IPS-18c (cell line): Measurements from ENCODE around the gene AGBL1.
"Not testable (repeated sequence)": the region's sequence is repeated elsewhere in the genome, so short reads cannot be mapped to it uniquely, and the experiment has no call there.

ENCODE experiments used
- H3K4me3 ChIP-seq: 2 replicates; pipeline ENCODE4 v1.7.0; 2013; ENCODE audit warnings: low read depth, mild to moderate bottlenecking, low read length, moderate library complexity; ENCODE audit not compliant: insufficient read depth
- H3K9me3 ChIP-seq: one replicate; pipeline ENCODE4 v1.6.1; 2013; ENCODE audit warnings: mild to moderate bottlenecking, low read length, moderate library complexity; ENCODE audit not compliant: control insufficient read depth, insufficient read depth

AGBL1 gene

GRCh38 chr15:86849558-86850285 is 770.1 kb downstream of the AGBL1 start:
- no peak overlapping the region for H3K4me3 ChIP-seq
- H3K9me3 ChIP-seq: peaks cover 2% of the 10 kb centered on the region

- peaks cover 2% of the 10 kb centered on the region for H3K9me3 ChIP-seq
Measured at GRCh38 chr15:86850939-86851338, 771.3 kb downstream of the AGBL1 start.

DNA sequence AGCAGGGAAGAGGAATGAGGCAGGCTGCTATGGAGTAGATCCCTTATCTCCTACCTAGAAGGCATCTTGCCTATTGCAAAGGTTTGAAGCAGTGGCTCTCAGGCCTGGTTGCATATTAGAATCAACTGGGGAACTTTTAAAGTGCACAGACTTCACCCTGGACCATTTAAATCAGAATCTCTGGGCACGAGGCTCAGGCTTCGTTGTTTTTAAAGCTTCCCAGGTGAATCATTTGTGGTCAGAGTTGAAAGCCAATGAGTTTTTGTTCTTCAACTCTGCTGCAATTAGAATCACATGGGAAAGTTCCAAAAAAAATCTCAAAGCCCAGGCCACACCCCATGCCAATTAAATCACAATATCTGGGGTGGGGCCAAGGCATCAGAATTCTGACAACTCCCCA is 773.1 kb downstream of the AGBL1 start:
- no peak overlapping the region for H3K4me3 ChIP-seq
- peaks cover 2% of the 10 kb centered on the region for H3K9me3 ChIP-seq

More at GRCh38 chr15:86850939-86851338, 771.3 kb downstream of the AGBL1 start:
- H3K4me3 ChIP-seq: no peak overlapping the region

DNA sequence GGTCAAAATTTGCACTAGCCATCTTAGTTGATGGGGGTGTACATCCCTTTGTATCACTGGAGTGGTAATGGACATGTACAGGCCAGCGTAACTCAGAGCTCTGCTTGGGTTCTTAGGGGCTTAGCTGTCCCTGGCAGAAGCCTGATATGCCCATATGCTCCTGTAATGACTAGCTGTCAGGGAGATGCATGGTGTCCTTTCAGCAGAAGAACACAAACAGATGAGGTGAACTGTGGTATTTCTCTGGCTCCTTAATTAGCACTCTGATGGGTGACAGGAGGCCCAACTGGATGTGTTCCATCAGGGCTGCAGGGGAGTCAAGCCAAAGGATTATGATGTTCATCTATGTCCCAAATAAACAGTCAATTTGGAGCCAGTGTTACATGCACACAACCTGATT is 774.5 kb downstream of the AGBL1 start:
- no peak overlapping the region for H3K4me3 ChIP-seq

GRCh38 chr15:86855307-86856291 is 775.9 kb downstream of the AGBL1 start:
- Histone ChIP-seq H3K4me3 (no peak overlapping the region), H3K9me3 (no peaks in the 10 kb centered on the region)

More for the DNA sequence above, 774.5 kb downstream of the AGBL1 start:
- peaks cover 1% of the 10 kb centered on the region for H3K9me3 ChIP-seq

- Histone ChIP-seq H3K9me3 (no peaks in the 10 kb centered on the region), H3K4me3 (no peak overlapping the region)
Measured at GRCh38 chr15:86857701-86858100, 778.0 kb downstream of the AGBL1 start.

DNA sequence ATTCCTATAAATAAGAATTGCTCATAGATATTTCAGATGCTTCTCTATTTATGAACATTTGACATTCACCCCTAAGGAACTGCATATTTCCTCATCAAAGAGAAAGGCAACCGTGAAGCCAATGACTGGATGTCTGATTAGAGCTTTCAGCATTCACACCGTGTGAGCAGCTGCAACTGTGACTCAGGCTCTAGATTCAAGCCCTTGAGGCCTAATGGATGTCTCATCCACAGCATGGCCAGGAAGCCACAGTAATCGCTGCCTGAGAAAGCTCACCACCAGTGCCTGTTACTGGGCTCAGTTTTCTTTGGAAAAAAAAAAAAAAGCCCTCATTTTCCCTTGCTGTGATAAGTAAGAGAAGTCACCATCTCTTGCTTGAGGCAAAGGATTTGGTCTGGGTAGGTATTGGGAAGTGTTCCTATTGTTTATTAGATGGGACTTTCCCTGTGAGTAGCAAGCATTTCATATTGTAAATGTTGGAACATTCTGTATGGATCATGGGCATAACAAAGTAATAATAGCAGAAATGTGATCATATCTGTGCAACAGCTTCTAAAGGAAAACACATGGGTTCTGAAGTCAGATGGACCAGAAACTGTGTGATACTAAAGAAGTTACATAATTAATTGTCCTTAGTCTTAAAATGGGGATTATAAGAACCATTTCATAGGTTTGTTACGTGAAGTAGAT is 783.7 kb downstream of the AGBL1 start:
- H3K9me3 ChIP-seq: no peaks in the 10 kb centered on the region
- no peak overlapping the region for H3K4me3 ChIP-seq

DNA sequence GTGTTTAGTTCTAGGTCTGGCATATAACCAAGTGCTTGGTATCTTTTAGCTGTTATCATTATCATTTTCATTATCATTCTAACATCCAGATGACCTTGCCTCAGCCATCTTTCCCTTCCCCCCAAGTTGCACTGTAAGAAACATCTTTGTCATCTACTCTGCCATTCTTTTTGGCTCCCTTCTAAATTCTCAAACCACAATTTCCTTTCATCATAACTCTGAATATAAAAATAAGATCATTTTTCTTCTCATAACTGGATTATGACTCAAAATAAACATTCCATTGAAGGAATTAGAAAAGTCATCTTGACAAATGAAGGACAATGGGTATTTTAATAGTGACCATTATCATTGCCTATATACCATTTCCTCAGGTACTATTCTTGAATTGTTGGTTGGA is 786.2 kb downstream of the AGBL1 start:
- H3K4me3 ChIP-seq: no peak overlapping the region
- no peaks in the 10 kb centered on the region for H3K9me3 ChIP-seq

DNA sequence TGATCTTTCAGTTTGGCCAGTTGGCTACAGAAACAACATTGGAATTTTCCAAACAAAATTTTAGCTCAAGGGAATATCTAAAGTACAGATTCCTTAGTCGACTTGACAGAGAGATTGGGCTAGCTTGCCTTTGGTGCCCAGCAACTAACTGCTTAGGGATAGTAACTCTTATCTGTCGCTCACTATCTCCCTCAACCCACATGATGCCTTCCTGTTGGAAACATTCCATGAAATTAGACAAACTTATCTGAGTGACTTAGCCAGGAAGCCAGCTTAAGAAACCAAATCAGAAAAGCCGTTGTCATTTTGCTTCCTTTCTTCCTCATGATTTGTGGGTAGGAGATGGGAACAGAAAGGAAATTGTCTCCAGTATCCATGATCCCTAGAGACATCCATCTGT is 791.2 kb downstream of the AGBL1 start:
- Histone ChIP-seq H3K9me3 (no peaks in the 10 kb centered on the region), H3K4me3 (no peak overlapping the region)

- H3K9me3 ChIP-seq: no peaks in the 10 kb centered on the region
- H3K4me3 ChIP-seq: no peak overlapping the region
Measured at GRCh38 chr15:86871964-86872363, 792.3 kb downstream of the AGBL1 start.

GRCh38 chr15:86872782-86873181 is 793.1 kb downstream of the AGBL1 start:
- H3K9me3 ChIP-seq: no peaks in the 10 kb centered on the region
- H3K4me3 ChIP-seq: no peak overlapping the region

DNA sequence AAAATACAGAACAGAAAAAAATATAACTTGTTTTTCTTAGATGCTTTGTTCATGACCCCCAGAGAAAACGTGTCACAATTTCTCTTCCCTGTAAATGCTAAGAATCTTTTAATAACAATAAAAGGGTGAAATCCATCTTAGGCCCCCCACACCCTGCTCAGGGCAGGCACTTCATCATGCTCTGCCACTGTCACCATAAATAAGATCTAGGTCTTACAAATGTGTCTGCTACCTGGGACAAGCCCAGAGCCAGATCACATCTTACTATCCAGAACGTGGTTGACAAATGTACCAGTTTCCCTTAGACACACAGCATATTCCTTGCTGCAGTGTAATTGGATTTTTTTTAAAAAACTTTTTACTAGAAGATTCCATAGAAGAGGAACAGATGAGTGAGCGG is 795.4 kb downstream of the AGBL1 start:
- H3K4me3 ChIP-seq: no peak overlapping the region
- H3K9me3 ChIP-seq: no peaks in the 10 kb centered on the region

DNA sequence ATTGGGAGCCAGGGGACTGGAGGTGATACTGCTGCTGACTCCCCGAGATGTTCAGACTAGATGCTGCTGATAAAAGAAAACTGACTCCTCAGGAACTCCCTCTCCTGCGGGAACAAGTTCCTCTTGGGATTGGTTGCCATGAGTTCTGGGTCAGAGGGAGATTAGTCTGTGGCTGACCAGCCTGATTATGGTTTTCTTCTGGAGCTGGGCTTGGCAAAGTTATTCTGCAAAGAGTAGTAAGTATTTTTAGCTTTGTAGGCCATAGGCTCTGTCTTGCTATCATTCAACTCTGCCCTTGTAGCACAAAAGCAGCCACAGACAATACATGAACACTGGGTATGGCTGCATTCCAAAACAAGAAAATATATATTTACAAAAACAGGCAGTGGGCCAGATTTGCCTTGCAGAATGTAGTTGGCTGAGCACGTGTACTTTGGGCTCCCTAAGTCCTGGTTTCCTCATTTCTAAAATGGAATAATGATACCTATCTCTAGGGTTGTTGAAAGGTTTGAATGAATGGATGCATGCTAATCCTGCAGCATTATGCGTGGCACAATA is 796.8 kb downstream of the AGBL1 start:
- Histone ChIP-seq H3K4me3 (no peak overlapping the region), H3K9me3 (no peaks in the 10 kb centered on the region)

DNA sequence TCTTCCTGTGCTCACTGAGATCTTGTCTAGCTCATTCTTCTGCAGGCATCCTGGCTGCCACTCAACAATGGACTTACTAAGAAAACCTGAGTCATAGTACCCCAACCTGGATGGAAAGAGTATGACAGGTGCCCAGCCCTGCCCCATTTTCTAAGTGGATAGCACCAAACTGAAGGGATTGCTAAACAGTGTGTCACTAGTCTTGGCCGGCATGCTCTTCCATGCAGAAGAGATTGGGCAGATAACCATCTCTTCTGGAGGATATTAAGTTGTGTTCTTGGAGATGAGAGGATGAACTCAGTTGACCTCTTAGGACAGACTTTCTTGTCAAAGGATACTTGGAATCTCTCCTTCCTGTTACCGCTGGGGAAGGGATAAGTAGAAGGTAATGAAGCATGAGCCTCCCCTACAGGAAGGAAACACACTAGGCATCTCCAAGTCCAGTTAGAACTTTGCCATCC is 797.5 kb downstream of the AGBL1 start:
- Histone ChIP-seq H3K4me3 (no peak overlapping the region), H3K9me3 (no peaks in the 10 kb centered on the region)

DNA sequence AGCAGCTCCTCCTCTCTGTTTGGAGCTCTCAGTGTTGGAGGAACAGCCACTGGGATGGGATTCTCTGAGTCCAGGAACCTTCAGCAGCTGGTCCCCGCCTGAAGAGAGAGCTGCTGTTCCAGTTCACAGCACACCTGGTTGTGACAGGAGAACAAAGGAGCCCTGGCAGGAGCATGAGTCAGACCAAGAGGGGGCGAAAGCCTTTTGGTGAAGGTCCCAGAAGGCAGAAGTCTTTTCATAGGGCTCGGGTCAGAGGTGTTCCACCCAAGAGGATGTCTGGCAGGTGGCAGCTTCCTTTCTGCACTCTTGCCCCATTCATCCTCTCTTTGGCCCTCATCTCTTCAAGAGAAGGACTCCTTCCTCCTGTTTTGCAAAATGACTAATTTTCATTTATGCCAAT is 799.2 kb downstream of the AGBL1 start:
- H3K9me3 ChIP-seq, H3K4me3 ChIP-seq: not testable (repeated sequence)

DNA sequence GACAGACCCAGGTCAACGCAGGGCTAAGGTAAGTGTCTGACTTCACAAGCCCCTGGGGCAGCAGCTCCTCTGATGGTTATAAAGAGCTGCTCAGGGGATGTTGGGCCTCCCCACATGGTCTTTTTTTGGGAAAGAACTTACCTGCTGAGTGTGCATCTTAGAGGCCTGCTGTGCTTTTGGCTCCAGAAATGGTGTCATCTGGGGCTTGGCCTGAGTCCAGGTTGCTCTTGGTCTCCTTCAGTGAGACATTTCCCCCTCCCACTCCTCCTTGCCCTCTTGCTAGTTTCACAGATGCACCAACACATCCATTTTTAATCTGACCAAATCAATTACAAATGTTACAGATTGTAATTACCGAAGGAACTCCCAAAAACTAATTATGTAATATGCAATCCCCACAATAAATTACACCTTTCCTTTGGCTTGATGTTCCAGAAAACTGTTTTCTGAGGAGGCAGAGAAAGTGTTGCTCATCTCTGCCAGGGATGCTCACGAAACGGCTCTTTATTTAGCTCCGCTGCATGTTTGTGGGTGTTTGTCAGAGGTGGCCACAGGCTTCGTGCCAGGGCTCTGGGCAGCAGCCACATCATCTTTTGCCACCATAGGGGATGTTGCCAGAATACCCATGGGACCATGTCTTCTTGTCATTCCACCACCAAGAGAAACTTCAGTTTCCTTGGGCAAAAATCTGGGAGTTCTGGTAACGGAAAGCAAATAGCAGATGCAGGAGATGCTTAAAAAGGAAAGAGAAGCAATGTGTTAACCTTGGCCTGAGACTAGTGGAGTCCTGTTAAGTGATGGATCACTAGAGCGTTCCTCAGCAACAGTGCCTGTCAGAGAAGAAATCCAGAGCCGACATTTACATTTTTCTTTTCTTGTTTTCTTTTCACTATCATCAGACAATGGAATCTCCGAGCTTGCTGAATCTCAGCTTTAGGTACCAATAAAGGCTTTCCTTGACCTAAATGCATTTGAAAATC is 799.9 kb downstream of the AGBL1 start:
- H3K4me3 ChIP-seq: no peak overlapping the region
- H3K9me3 ChIP-seq: no peaks in the 10 kb centered on the region
